ENCODE measurements around the gene ORMDL2.

Gene ORMDL2

GRCh38 chr12:55814257-55814656, 3.6 kb upstream of the ORMDL2 start:
- TF ChIP-seq CTCF (IDR thresholded peaks at IDR 0.05; ENCODE audit: extremely low read depth, insufficient read depth, missing control alignments): no peak
- in situ Hi-C loops (cut with MboI; ENCODE audit: low pct_unique_long_range_greater_than_20kb, low sequenced_read_pairs, unreplicated experiment): no loop called here

GRCh38 chr12:55815473-55815872, 2.4 kb upstream of the ORMDL2 start:
- in situ Hi-C loops (cut with MboI; ENCODE audit: low pct_unique_long_range_greater_than_20kb, low sequenced_read_pairs, unreplicated experiment): no loop called here
- TF ChIP-seq CTCF (IDR thresholded peaks at IDR 0.05; ENCODE audit: extremely low read depth, insufficient read depth, missing control alignments): no peak
- DNase-seq (ENCODE audit: low spot score): no peak

More at GRCh38 chr12:55814257-55814656, 3.6 kb upstream of the ORMDL2 start:
- no peak for DNase-seq (ENCODE audit: low spot score)

DNA sequence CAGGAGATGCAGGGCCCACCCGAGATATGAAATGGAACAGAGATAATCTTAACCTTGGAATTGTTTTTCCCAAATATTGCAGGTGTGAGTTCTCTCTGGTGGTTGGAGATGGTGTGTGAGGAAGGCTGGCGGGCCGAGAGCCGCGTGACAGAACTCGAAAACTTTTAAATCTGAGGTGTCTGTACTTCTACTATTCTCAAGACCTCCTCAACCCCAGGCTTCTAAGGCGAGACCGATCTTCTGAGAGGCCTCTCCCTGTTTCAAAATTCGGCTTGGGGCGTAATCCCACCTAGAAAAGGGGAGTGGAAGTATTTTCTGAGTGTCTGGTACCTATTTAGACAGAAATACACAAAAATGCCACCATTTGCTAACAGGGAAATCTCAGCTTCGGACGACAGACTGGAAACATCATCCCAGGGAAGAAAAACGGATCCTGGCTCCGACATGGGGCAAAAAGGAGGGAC, 928 bp upstream of the ORMDL2 start:
- in situ Hi-C loops (cut with MboI; ENCODE audit: low pct_unique_long_range_greater_than_20kb, low sequenced_read_pairs, unreplicated experiment): no loop called here
- no peak for TF ChIP-seq CTCF (IDR thresholded peaks at IDR 0.05; ENCODE audit: extremely low read depth, insufficient read depth, missing control alignments)
- no peak for DNase-seq (ENCODE audit: low spot score)

DNA sequence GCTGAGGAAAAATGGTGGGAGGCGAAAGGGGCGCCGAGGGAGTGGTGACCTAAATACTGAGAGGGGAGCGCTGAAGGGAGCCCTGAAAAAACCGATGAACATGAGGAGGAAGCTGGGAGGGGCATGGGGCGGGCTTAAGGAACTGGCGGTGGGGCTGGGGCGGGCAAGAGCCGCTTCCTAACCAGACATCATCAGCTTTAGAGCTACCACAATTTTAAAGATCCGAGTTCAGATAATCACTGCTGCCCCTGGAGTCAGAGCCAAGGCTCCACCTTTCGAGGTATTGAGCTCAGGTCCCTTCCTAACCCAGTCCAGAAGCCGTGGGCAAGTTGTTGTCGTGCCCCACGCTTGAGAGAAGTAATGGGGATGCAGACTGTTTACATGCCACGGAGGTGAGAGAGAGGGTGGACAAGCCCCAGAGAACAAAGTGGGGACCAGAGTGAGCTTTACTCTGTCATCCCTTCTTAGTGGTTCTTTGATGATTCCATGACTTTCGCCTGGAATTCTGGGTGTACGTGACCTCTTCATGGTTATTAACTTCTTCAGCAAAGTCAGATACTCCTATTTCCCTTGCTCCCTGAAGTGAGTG, 393 bp downstream of the ORMDL2 start:
- peak; percentile 58 for DNase-seq (ENCODE audit: low spot score)
- no peak for TF ChIP-seq CTCF (IDR thresholded peaks at IDR 0.05; ENCODE audit: extremely low read depth, insufficient read depth, missing control alignments)
- in situ Hi-C loops (cut with MboI; ENCODE audit: low pct_unique_long_range_greater_than_20kb, low sequenced_read_pairs, unreplicated experiment): no loop called here

- TF ChIP-seq CTCF (IDR thresholded peaks at IDR 0.05; ENCODE audit: extremely low read depth, insufficient read depth, missing control alignments): no peak
- in situ Hi-C loops (cut with MboI; ENCODE audit: low pct_unique_long_range_greater_than_20kb, low sequenced_read_pairs, unreplicated experiment): no loop called here
- DNase-seq (ENCODE audit: low spot score): no peak
Observed at GRCh38 chr12:55818886-55819285, 1.0 kb downstream of the ORMDL2 start.

DNA sequence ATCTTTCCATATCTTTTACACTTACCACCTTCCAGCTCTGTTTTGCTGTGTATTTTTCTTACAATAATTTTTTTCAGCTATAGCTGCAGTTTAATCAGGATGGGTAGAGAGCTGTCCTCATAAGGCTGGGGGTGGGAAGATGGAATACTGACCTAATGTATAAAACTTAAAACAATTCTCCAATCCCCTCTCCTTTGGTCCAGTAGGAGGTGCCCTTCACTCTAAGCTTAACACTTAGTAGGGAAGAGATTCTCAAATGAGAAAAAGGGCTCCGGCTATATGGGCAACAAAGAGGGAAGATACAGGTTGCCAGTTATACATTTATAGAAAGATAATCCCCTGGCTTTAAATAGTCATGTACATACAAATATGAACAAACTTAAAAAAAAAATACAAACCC, 2.8 kb downstream of the ORMDL2 start:
- TF ChIP-seq CTCF (IDR thresholded peaks at IDR 0.05; ENCODE audit: extremely low read depth, insufficient read depth, missing control alignments): peak; percentile 26
- in situ Hi-C loops (cut with MboI; ENCODE audit: low pct_unique_long_range_greater_than_20kb, low sequenced_read_pairs, unreplicated experiment): no loop called here
- DNase-seq (ENCODE audit: low spot score): no peak

All from GM13977 (cell line).